K562 (cell line): Measurements from ENCODE around the gene MPHOSPH9.

Source experiments
- CEBPB ChIP-seq: fragments of 450-650 bp; IDR thresholded peaks from 2 replicates; pipeline ENCODE4 v1.6.1; 2016; ENCODE audit warnings: missing genetic modification characterization, missing compliant biosample characterization
- EP300 ChIP-seq: IDR thresholded peaks from 2 replicates; pipeline ENCODE4 v1.6.1; 2012; ENCODE audit warnings: low read length, improper control_type of control experiment
- FOXP1 ChIP-seq: sonication (generic); formaldehyde crosslinking; IDR thresholded peaks from 2 replicates; pipeline ENCODE4 v1.8.0; 2022; ENCODE audit warnings: mild to moderate bottlenecking, missing genetic modification reagents
- LARP7 ChIP-seq: fragments of 450-650 bp; IDR thresholded peaks from 2 replicates; pipeline ENCODE4 v1.6.1; 2016
- MAFF ChIP-seq: IDR thresholded peaks from 2 replicates; pipeline ENCODE4 v1.6.1; 2012; ENCODE audit warnings: low read length, improper control_type of control experiment
- NFE2L1 ChIP-seq: fragments of 450-650 bp; IDR thresholded peaks from 2 replicates; pipeline ENCODE4 v1.6.1; 2016; ENCODE audit warnings: missing genetic modification characterization, low read depth, mild to moderate bottlenecking, missing compliant biosample characterization, moderate library complexity, borderline replicate concordance
- POLR2A ChIP-seq: fragments of 450-650 bp; conservative IDR thresholded peaks from 2 replicates; pipeline ENCODE4 v1.6.1; 2016
- RBM22 ChIP-seq: fragments of 200-400 bp; formaldehyde crosslinking; IDR thresholded peaks from 2 replicates; pipeline ENCODE4 v1.6.1; 2018; ENCODE audit warnings: low read length, low read depth; ENCODE audit not compliant: poor library complexity, severe bottlenecking
- SRF ChIP-seq, 2 experiments: fragments of 250-450, 450-650 bp in 1 of 2; sonication (Bioruptor Pico) in 1 of 2; sonication (generic) in 1 of 2; formaldehyde crosslinking; IDR thresholded peaks; 2 replicates each; pipeline versions ENCODE4 v1.5.0 to v1.5.1; 2020 to 2022; ENCODE audit warnings: mild to moderate bottlenecking in 1 of 2, missing genetic modification reagents in 1 of 2
- TOE1 ChIP-seq, 2 experiments: fragments of 450-650 bp in 1 of 2; sonication (generic) in 1 of 2; formaldehyde crosslinking in 1 of 2; IDR thresholded peaks; 2 replicates each; pipeline versions ENCODE4 v1.7.1 to v1.8.0; 2016 to 2022; ENCODE audit warnings: borderline replicate concordance in 2 of 2, mild to moderate bottlenecking in 2 of 2, antibody characterized with exemption in 1 of 2, inconsistent platforms in 1 of 2, low read depth in 1 of 2, missing genetic modification reagents in 1 of 2, moderate library complexity in 1 of 2
- TRIM24 ChIP-seq, 2 experiments: fragments of 450-650 bp; IDR thresholded peaks; 2 replicates each; pipeline ENCODE4 v1.6.1; 2016
- ZC3H4 ChIP-seq: sonication (generic); formaldehyde crosslinking; IDR thresholded peaks from 2 replicates; pipeline ENCODE4 v1.9.0; 2021; ENCODE audit warnings: missing genetic modification reagents, borderline replicate concordance
- ZNF274 ChIP-seq: IDR thresholded peaks from 2 replicates; pipeline ENCODE4 v1.6.1; 2011; ENCODE audit warnings: low read depth, mild to moderate bottlenecking, low read length, moderate library complexity, borderline replicate concordance
- TF ChIP-seq, protein P1 (sequence below), 3 experiments: IDR thresholded peaks in 2 of 3; conservative IDR thresholded peaks in 1 of 3; 2 replicates each; pipeline ENCODE4 v1.5.1; 2011 to 2012; ENCODE audit warnings: low read length in 3 of 3, mild to moderate bottlenecking in 3 of 3, control low read depth in 2 of 3, improper control_type of control experiment in 1 of 3, inconsistent platforms in 1 of 3, low read depth in 1 of 3, mixed read lengths in 1 of 3, moderate library complexity in 1 of 3; ENCODE audit not compliant: insufficient read depth in 2 of 3

DNA sequence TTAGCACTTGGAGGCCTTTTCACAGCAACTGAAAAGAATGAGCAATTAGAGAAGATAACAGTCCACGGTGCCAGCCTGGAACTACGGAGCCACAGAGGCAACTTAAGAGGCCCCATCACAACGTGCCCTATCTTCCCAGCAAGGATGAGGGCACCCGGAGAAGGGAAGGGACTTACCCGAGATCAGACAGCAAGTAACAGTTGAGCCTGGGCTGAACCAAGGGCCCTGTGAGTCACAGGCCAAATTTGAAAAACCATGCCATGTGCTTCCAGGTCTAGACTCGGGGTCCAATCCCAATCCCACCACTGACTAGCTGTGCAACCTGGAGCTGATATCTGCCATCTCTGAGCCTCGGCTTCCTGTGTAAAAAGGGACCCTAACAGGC, 124.3 kb downstream of the MPHOSPH9 start:
- TF ChIP-seq, protein P1, sequence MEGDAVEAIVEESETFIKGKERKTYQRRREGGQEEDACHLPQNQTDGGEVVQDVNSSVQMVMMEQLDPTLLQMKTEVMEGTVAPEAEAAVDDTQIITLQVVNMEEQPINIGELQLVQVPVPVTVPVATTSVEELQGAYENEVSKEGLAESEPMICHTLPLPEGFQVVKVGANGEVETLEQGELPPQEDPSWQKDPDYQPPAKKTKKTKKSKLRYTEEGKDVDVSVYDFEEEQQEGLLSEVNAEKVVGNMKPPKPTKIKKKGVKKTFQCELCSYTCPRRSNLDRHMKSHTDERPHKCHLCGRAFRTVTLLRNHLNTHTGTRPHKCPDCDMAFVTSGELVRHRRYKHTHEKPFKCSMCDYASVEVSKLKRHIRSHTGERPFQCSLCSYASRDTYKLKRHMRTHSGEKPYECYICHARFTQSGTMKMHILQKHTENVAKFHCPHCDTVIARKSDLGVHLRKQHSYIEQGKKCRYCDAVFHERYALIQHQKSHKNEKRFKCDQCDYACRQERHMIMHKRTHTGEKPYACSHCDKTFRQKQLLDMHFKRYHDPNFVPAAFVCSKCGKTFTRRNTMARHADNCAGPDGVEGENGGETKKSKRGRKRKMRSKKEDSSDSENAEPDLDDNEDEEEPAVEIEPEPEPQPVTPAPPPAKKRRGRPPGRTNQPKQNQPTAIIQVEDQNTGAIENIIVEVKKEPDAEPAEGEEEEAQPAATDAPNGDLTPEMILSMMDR (IDR thresholded peaks at IDR 0.05 in 2 of 3, conservative IDR thresholded peaks at IDR 0.05 in 1 of 3; ENCODE audit: insufficient read depth in 2 of 3, low read depth in 1 of 3, low read length in 3 of 3), result no peak
- TF ChIP-seq TRIM24 (IDR thresholded peaks at IDR 0.05), result no peak
- no peak for TF ChIP-seq ZC3H4 (CRISPR knock-in tag)
- no peak for TF ChIP-seq EP300
- no peak for TF ChIP-seq NFE2L1
- TF ChIP-seq LARP7, result no peak
- TF ChIP-seq POLR2A, result no peak
- TF ChIP-seq MAFF, result no peak
- no peak for TF ChIP-seq RBM22
- no peak for TF ChIP-seq FOXP1 (CRISPR knock-in tag)
- TF ChIP-seq CEBPB (tag), result no peak
- TF ChIP-seq ZNF274, result no peak
- no peak for TF ChIP-seq SRF (CRISPR knock-in tag; IDR thresholded peaks at IDR 0.05)
- no peak for TF ChIP-seq TOE1 (IDR thresholded peaks at IDR 0.05; ENCODE audit: borderline replicate concordance)
- TF ChIP-seq TOE1 (CRISPR knock-in tag; IDR thresholded peaks at IDR 0.05; ENCODE audit: borderline replicate concordance, low read depth), result no peak
